HepG2 (cell line): ENCODE results near the gene ARF5. TPM values are rescaled to one million over a fixed set of nuclear protein-coding genes. Genes with fewer than 3 reads are reported as not detected.
A peak's percentile ranks its signal among the peaks of the same experiment; 100 is the strongest.

Experiments
- AHR ChIP-seq: IDR thresholded peaks from 2 replicates; pipeline ENCODE4 v1.6.1; 2018; ENCODE audit warnings: missing genetic modification reagents, missing compliant biosample characterization
- ARNT2 ChIP-seq: sonication (generic); formaldehyde crosslinking; IDR thresholded peaks from 2 replicates; pipeline ENCODE4 v1.8.0; 2022; ENCODE audit warnings: mild to moderate bottlenecking, low read depth, missing genetic modification reagents, moderate library complexity
- FOXP1 ChIP-seq, 2 experiments: fragments of 450-650 bp in 1 of 2; IDR thresholded peaks; 2 replicates each; pipeline ENCODE4 v1.6.1; 2017 to 2018; ENCODE audit warnings: antibody characterized with exemption in 1 of 2
- GTF3A ChIP-seq: sonication (generic); formaldehyde crosslinking; conservative IDR thresholded peaks from 2 replicates; pipeline ENCODE4 v1.4.0; 2020; ENCODE audit warnings: mild to moderate bottlenecking, missing genetic modification reagents
- HNRNPK ChIP-seq: fragments of 200-400 bp; formaldehyde crosslinking; IDR thresholded peaks from 2 replicates; pipeline ENCODE4 v1.6.1; 2018; ENCODE audit warnings: low read length, low read depth, moderate library complexity, mild to moderate bottlenecking; ENCODE audit not compliant: poor library complexity, severe bottlenecking
- HOXA7 ChIP-seq: sonication (generic); formaldehyde crosslinking; IDR thresholded peaks from 2 replicates; pipeline ENCODE4 v1.8.1; 2022; ENCODE audit warnings: mild to moderate bottlenecking, missing genetic modification reagents, moderate library complexity
- ISX ChIP-seq: sonication (generic); formaldehyde crosslinking; conservative IDR thresholded peaks from 2 replicates; pipeline ENCODE4 v1.5.0; 2020; ENCODE audit warnings: missing genetic modification reagents
- JUN ChIP-seq: sonication (generic); formaldehyde crosslinking; IDR thresholded peaks from 2 replicates; pipeline ENCODE4 v1.4.0; 2020; ENCODE audit warnings: mild to moderate bottlenecking, missing genetic modification reagents
- KMT2A ChIP-seq: sonication (generic); formaldehyde crosslinking; IDR thresholded peaks from 2 replicates; pipeline ENCODE4 v1.4.0; 2020; ENCODE audit warnings: missing genetic modification reagents
- MIXL1 ChIP-seq: IDR thresholded peaks from 2 replicates; pipeline ENCODE4 v1.6.1; 2016
- PLRG1 ChIP-seq: fragments of 450-650 bp; conservative IDR thresholded peaks from 2 replicates; pipeline ENCODE4 v1.6.1; 2016
- POLR2G ChIP-seq: fragments of 200-400 bp; formaldehyde crosslinking; IDR thresholded peaks from 2 replicates; pipeline ENCODE4 v1.6.1; 2018; ENCODE audit warnings: mild to moderate bottlenecking, low read depth, low read length, moderate library complexity
- RCOR2 ChIP-seq: IDR thresholded peaks from 2 replicates; pipeline ENCODE4 v1.6.1; 2016; ENCODE audit warnings: missing biosample characterization, missing genetic modification reagents
- SMAD1 ChIP-seq: sonication (generic); formaldehyde crosslinking; IDR thresholded peaks from 2 replicates; pipeline ENCODE4 v1.4.0; 2020; ENCODE audit warnings: missing genetic modification reagents, low read depth, mild to moderate bottlenecking, borderline replicate concordance
- SP1 ChIP-seq, 2 experiments: fragments of 450-650 bp in 1 of 2; sonication (generic) in 1 of 2; formaldehyde crosslinking in 1 of 2; IDR thresholded peaks; 2 replicates each; pipeline versions ENCODE4 v1.4.0 to v1.6.1; 2016 to 2020; ENCODE audit warnings: missing genetic modification reagents in 1 of 2
- ZC3H4 ChIP-seq: sonication (generic); formaldehyde crosslinking; IDR thresholded peaks from 2 replicates; pipeline ENCODE4 v1.4.0; 2020; ENCODE audit warnings: missing genetic modification reagents, borderline replicate concordance
- ZFP36L2 ChIP-seq: sonication (generic); formaldehyde crosslinking; IDR thresholded peaks from 2 replicates; pipeline ENCODE4 v1.4.0; 2020; ENCODE audit warnings: missing genetic modification reagents
- ZFP62 ChIP-seq: sonication (generic); formaldehyde crosslinking; IDR thresholded peaks from 2 replicates; pipeline ENCODE4 v1.4.0; 2020; ENCODE audit warnings: missing genetic modification reagents
- ZNF20 ChIP-seq: sonication (generic); formaldehyde crosslinking; IDR thresholded peaks from 2 replicates; pipeline ENCODE4 v1.4.0; 2020; ENCODE audit warnings: mild to moderate bottlenecking, moderate library complexity, missing genetic modification reagents
- ZNF225 ChIP-seq: sonication (generic); formaldehyde crosslinking; IDR thresholded peaks from 2 replicates; pipeline ENCODE4 v1.4.0; 2020; ENCODE audit warnings: mild to moderate bottlenecking, missing genetic modification reagents
- ZNF260 ChIP-seq: sonication (generic); formaldehyde crosslinking; IDR thresholded peaks from 2 replicates; pipeline ENCODE4 v1.4.0; 2020; ENCODE audit warnings: missing genetic modification reagents, low read depth, mild to moderate bottlenecking, borderline replicate concordance
- ZNF367 ChIP-seq: sonication (generic); formaldehyde crosslinking; IDR thresholded peaks from 2 replicates; pipeline ENCODE4 v1.4.0; 2020; ENCODE audit warnings: missing genetic modification reagents, borderline replicate concordance
- ZNF891 ChIP-seq: sonication (generic); formaldehyde crosslinking; IDR thresholded peaks from 2 replicates; pipeline ENCODE4 v1.5.0; 2020; ENCODE audit warnings: mild to moderate bottlenecking, missing genetic modification reagents
- ZSCAN31 ChIP-seq: sonication (generic); formaldehyde crosslinking; IDR thresholded peaks from 2 replicates; pipeline ENCODE4 v1.5.0; 2020; ENCODE audit warnings: low read depth, mild to moderate bottlenecking, missing genetic modification reagents
- polyA plus RNA-seq, 8 experiments: library from polyadenylated mRNA; depleted of rRNA in 3 of 8; stranded (reverse) in 7 of 8; unstranded in 1 of 8; fragments of >200 nt; fragmentation: Illumina TruSeq in 4 of 8; extraction: Trizol in 4 of 8; gene quantifications; 2 replicates each; pipeline versions ENCODE4 v1.2.1 to v1.2.3, GENCODE V29; 2011 to 2016; ENCODE audit warnings: low read depth in 4 of 8, missing spikeins in 1 of 8, mixed read lengths in 1 of 8; ENCODE audit not compliant: insufficient read depth in 1 of 8
- total RNA-seq, 5 experiments: library from RNA; depleted of rRNA; stranded (reverse); fragments of >200 nt; fragmentation: Illumina TruSeq; extraction: Trizol; gene quantifications; 2 replicates each; pipeline ENCODE4 v1.2.3, GENCODE V29; 2016; ENCODE audit warnings: low read depth in 1 of 5
- TF ChIP-seq, protein P1 (sequence below): sonication (generic); formaldehyde crosslinking; IDR thresholded peaks from 2 replicates; pipeline ENCODE4 v1.4.0; 2020; ENCODE audit warnings: missing genetic modification reagents
- TF ChIP-seq, protein P2 (sequence below): IDR thresholded peaks from 2 replicates; pipeline ENCODE4 v1.6.1; 2016; ENCODE audit warnings: control low read depth
- TF ChIP-seq, protein P3 (sequence below): sonication (generic); formaldehyde crosslinking; IDR thresholded peaks from 2 replicates; pipeline ENCODE4 v1.8.0; 2022; ENCODE audit warnings: missing genetic modification reagents, low read depth, mild to moderate bottlenecking, borderline replicate concordance

ARF5 gene
- total and polyA plus RNA-seq, 2 of the 13 experiments (the other 11 are each of a cell fraction or from before 2014, with no cell fraction given) = 109 to 135 TPM

DNA sequence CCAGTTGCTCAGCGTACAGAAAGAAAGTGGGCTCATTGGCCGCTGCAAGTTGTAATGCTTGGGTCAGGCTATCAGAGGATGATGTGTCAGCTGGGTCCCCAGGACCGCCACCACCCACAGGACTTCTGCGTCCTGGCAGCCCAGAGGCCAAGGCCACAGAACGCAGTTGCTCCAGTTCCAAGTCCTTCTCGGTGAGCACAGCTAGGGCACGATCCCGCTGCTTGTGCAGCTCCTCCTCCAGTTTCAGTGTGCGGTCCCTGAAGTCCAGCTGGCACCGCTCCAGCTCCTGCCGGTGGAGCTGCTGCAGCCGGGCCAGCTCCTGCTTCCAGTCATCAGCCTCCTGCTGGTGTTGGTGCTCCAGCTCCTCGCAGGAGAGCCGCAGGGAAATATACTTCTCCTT, 5.8 kb upstream of the ARF5 start (continued):
- TF ChIP-seq, protein P1, sequence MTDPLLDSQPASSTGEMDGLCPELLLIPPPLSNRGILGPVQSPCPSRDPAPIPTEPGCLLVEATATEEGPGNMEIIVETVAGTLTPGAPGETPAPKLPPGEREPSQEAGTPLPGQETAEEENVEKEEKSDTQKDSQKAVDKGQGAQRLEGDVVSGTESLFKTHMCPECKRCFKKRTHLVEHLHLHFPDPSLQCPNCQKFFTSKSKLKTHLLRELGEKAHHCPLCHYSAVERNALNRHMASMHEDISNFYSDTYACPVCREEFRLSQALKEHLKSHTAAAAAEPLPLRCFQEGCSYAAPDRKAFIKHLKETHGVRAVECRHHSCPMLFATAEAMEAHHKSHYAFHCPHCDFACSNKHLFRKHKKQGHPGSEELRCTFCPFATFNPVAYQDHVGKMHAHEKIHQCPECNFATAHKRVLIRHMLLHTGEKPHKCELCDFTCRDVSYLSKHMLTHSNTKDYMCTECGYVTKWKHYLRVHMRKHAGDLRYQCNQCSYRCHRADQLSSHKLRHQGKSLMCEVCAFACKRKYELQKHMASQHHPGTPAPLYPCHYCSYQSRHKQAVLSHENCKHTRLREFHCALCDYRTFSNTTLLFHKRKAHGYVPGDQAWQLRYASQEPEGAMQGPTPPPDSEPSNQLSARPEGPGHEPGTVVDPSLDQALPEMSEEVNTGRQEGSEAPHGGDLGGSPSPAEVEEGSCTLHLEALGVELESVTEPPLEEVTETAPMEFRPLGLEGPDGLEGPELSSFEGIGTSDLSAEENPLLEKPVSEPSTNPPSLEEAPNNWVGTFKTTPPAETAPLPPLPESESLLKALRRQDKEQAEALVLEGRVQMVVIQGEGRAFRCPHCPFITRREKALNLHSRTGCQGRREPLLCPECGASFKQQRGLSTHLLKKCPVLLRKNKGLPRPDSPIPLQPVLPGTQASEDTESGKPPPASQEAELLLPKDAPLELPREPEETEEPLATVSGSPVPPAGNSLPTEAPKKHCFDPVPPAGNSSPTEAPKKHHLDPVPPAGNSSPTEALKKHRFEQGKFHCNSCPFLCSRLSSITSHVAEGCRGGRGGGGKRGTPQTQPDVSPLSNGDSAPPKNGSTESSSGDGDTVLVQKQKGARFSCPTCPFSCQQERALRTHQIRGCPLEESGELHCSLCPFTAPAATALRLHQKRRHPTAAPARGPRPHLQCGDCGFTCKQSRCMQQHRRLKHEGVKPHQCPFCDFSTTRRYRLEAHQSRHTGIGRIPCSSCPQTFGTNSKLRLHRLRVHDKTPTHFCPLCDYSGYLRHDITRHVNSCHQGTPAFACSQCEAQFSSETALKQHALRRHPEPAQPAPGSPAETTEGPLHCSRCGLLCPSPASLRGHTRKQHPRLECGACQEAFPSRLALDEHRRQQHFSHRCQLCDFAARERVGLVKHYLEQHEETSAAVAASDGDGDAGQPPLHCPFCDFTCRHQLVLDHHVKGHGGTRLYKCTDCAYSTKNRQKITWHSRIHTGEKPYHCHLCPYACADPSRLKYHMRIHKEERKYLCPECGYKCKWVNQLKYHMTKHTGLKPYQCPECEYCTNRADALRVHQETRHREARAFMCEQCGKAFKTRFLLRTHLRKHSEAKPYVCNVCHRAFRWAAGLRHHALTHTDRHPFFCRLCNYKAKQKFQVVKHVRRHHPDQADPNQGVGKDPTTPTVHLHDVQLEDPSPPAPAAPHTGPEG (CRISPR knock-in tag) = no peak
- TF ChIP-seq ZNF260 (no peak), POLR2G (no peak), PLRG1 (no peak), ISX (no peak), ZSCAN31 (no peak), FOXP1 (IDR thresholded peaks at IDR 0.05) (no peak), FOXP1 (CRISPR knock-in tag; IDR thresholded peaks at IDR 0.05) (no peak), JUN (CRISPR knock-in tag) (no peak), GTF3A (CRISPR knock-in tag) (no peak), HNRNPK (no peak), AHR (no peak), ARNT2 (CRISPR knock-in tag) (no peak), RCOR2 (no peak), ZNF20 (CRISPR knock-in tag) (no peak), ZNF225 (no peak), KMT2A (CRISPR knock-in tag) (peak; percentile 88; the same call in 1 of the 2 replicates), ZFP62 (CRISPR knock-in tag) (no peak), MIXL1 (CRISPR knock-in tag) (no peak), ZNF891 (CRISPR knock-in tag) (no peak), SP1 (IDR thresholded peaks at IDR 0.05) (no peak), SP1 (CRISPR knock-in tag; IDR thresholded peaks at IDR 0.05) (no peak), ZFP36L2 (no peak), SMAD1 (0 out of 2 replicates have a peak, but pooled peaks have one; percentile 67), ZC3H4 (no peak), ZNF367 (no peak), HOXA7 (CRISPR knock-in tag) (no peak)
- TF ChIP-seq, protein P2, sequence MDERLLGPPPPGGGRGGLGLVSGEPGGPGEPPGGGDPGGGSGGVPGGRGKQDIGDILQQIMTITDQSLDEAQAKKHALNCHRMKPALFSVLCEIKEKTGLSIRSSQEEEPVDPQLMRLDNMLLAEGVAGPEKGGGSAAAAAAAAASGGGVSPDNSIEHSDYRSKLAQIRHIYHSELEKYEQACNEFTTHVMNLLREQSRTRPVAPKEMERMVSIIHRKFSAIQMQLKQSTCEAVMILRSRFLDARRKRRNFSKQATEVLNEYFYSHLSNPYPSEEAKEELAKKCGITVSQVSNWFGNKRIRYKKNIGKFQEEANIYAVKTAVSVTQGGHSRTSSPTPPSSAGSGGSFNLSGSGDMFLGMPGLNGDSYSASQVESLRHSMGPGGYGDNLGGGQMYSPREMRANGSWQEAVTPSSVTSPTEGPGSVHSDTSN = no peak
- TF ChIP-seq, protein P3, sequence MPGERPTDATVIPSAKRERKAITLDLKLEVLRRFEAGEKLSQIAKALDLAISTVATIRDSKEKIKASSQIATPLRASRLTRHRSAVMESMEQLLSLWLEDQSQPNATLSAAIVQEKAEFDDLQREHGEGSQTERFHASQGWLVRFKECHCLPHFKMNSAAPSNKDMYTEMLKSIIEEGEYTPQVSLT (CRISPR knock-in tag) = no peak
